ENCODE results near the gene STAMBP.

DNA sequence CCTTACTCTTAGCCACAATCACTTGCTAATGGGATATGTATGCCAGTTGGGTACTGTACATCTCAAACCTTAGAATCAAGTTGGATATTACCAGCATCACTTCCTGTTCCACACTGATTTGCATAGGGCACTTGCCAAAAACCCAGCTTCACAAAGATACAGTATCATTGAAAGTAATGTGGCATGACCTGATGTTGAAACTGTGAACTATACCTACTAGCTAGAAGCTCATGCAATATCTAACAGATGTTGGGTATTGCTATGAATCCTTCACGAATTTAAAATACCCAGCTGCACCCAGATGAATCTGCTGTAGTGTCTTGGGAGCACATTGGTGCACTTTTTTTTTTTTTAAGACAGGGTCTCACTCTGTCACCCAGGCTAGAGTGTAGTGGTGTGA, 6.5 kb upstream of the STAMBP start:
- no peak for TF ChIP-seq CTCF (IDR thresholded peaks at IDR 0.05)
- TF ChIP-seq POLR2AphosphoS5 (IDR thresholded peaks at IDR 0.05), result no peak
- TF ChIP-seq POLR2A (IDR thresholded peaks at IDR 0.05), result no peak
- no peak for TF ChIP-seq EP300 (IDR thresholded peaks at IDR 0.05; ENCODE audit: low read depth)
